IPS DF 4.7 (cell line): ENCODE results near the gene ABLIM3.

Experiments
- DNase-seq: peaks from one replicate; pipeline ENCODE4 v3.0.0-alpha.2; 2013; ENCODE audit warnings: low spot score; ENCODE audit errors: extremely low read depth

Gene ABLIM3

GRCh38 chr5:149280124-149280523, 138.8 kb downstream of the ABLIM3 start:
- DNase-seq: no peak

GRCh38 chr5:149280802-149281201, 139.5 kb downstream of the ABLIM3 start:
- no peak for DNase-seq

- DNase-seq: no peak
These were observed 141.0 kb downstream of the ABLIM3 start for GRCh38 chr5:149282027-149282965.

GRCh38 chr5:149282966-149283332, 141.7 kb downstream of the ABLIM3 start:
- no peak for DNase-seq

- no peak for DNase-seq
These were observed 142.6 kb downstream of the ABLIM3 start for GRCh38 chr5:149283626-149284480.

GRCh38 chr5:149284501-149284900, 143.2 kb downstream of the ABLIM3 start:
- no peak for DNase-seq

GRCh38 chr5:149285153-149285552, 143.9 kb downstream of the ABLIM3 start:
- DNase-seq: no peak

GRCh38 chr5:149288436-149288835, 147.1 kb downstream of the ABLIM3 start:
- DNase-seq: no peak

- DNase-seq: no peak
These were observed 148.0 kb downstream of the ABLIM3 start for GRCh38 chr5:149289301-149289700.

- DNase-seq: no peak
These were observed 153.9 kb downstream of the ABLIM3 start for GRCh38 chr5:149294872-149295829.

GRCh38 chr5:149297340-149298025, 156.2 kb downstream of the ABLIM3 start:
- DNase-seq: no peak

- no peak for DNase-seq
These were observed 156.9 kb downstream of the ABLIM3 start for GRCh38 chr5:149298163-149298562.

- DNase-seq: no peak
These were observed 157.6 kb downstream of the ABLIM3 start for GRCh38 chr5:149298842-149299404.

- no peak for DNase-seq
These were observed 158.3 kb downstream of the ABLIM3 start for GRCh38 chr5:149299451-149300054.

GRCh38 chr5:149300441-149300840, 159.1 kb downstream of the ABLIM3 start:
- DNase-seq: no peak

- no peak for DNase-seq
These were observed 159.9 kb downstream of the ABLIM3 start for GRCh38 chr5:149301049-149301743.

- no peak for DNase-seq
These were observed 160.6 kb downstream of the ABLIM3 start for GRCh38 chr5:149301744-149302380.

- DNase-seq: no peak
These were observed 161.3 kb downstream of the ABLIM3 start for GRCh38 chr5:149302641-149303040.

- DNase-seq: no peak
These were observed 161.9 kb downstream of the ABLIM3 start for GRCh38 chr5:149303210-149303609.
